ENCODE data around the gene ANKRD6. TPM values are rescaled to one million over a fixed set of nuclear protein-coding genes. Genes with fewer than 3 reads are reported as not detected.

Gene ANKRD6
- total RNA-seq, 1 experiment from 2014 or later: 7.1 TPM

DNA sequence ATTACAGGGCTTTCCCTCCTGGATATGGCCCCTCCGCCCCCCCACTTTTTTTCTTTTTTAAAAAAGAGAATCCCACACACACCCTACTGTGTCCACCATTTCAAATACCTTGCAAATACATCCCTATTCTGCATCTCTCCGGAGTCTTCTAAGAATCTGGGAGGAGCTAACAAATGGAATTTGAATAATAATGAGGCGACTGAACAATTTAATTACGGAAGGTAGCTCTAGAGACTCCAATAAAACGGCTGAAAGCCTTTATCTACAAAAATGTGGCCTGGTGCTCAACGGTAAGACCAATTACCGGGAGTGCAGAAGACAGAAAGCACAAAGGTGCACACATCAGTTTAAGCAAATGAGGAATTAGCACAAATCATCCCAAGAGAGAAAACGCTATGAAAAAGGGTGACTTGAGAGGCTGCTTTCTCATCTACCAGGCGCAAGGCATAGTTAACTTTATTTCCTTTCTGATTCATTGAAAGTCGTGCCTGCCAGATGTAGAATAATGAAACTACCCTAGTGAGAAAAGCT is 22.7 kb upstream of the ANKRD6 start:
- no peak for DNase-seq
- Histone ChIP-seq H3K9me3 (no peaks in the 10 kb centered on the region), H3K27me3 (peaks cover 7% of the 10 kb centered on the region; the same call in 1 of the 2 replicates)

DNA sequence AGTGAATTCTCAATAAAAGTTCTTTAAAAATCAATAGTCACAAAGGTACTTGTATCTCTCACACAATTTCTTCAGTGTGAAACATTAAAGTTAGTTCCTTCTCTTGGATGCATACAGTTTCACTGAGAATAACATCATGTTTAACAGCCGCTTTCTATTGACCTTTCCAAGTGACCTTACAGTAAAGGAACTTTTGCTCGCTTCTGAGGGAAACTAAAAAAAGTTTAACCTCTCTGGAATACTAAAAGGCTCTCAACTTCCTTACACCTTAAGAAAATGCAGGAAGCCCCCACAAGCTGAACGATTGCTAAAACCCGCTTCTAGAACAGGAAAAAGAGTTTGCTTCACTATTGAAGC is 22.2 kb upstream of the ANKRD6 start:
- peaks cover 7% of the 10 kb centered on the region; the same call in 1 of the 2 replicates for H3K27me3 ChIP-seq
- no peaks in the 10 kb centered on the region for H3K36me3 ChIP-seq
- no peaks in the 10 kb centered on the region for H3K9me3 ChIP-seq
- H3K4me3 ChIP-seq: peak overlapping the region; percentile 52
- no peak for DNase-seq

More for the DNA sequence above, 22.7 kb upstream of the ANKRD6 start:
- H3K4me3 ChIP-seq: no peak overlapping the region
- H3K36me3 ChIP-seq: no peaks in the 10 kb centered on the region

DNA sequence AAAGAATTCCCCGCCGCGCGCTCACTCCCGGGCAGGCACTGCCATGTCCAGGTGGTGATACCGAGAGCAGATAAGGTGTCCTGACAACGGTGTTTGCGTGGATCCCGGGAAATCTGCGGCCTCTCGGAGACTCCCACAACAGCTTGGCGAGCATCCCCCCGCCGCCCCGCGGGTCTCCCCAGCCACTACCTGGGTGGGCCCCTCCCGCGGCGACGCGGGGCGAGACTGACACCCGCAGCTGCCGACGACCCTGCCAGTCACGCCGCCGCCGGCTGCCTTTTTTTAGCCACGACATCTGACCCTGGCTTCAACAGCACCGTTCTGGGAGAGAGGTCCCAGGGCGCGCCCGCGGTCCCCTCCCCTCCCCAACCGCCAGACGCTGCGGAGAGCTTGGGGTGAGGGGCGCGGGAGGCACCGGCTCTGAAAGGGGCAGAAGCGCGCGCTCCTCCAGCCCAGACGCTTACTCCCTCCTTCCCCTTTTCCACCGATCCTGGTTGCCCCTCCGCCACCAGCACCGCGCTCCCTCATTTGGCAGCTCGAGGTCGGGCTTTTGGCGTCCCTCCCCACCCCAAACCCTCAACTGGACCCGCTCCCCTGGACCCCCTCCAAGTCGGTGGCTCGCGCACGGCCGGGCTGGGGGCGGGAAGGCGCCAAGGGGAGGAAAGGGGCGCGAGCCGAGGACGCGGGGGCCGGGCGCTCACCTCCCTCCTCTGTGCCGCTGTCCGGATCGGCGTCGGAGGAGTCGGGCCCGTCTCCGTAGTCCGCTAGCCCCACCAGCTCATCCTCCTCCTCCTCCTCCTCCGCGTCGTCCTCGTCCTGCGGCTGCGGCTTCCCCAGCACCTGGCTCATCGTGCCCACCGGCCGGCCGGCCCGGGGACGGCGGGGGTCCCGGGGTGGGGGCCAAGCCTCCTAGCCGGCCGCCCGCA is 21.5 kb upstream of the ANKRD6 start:
- Histone ChIP-seq H3K9me3 (no peaks in the 10 kb centered on the region), H3K27me3 (peaks cover 7% of the 10 kb centered on the region; the same call in 1 of the 2 replicates), H3K4me3 (peak overlapping the region; percentile 52), H3K36me3 (no peaks in the 10 kb centered on the region)
- DNase-seq: peak; percentile 31

DNA sequence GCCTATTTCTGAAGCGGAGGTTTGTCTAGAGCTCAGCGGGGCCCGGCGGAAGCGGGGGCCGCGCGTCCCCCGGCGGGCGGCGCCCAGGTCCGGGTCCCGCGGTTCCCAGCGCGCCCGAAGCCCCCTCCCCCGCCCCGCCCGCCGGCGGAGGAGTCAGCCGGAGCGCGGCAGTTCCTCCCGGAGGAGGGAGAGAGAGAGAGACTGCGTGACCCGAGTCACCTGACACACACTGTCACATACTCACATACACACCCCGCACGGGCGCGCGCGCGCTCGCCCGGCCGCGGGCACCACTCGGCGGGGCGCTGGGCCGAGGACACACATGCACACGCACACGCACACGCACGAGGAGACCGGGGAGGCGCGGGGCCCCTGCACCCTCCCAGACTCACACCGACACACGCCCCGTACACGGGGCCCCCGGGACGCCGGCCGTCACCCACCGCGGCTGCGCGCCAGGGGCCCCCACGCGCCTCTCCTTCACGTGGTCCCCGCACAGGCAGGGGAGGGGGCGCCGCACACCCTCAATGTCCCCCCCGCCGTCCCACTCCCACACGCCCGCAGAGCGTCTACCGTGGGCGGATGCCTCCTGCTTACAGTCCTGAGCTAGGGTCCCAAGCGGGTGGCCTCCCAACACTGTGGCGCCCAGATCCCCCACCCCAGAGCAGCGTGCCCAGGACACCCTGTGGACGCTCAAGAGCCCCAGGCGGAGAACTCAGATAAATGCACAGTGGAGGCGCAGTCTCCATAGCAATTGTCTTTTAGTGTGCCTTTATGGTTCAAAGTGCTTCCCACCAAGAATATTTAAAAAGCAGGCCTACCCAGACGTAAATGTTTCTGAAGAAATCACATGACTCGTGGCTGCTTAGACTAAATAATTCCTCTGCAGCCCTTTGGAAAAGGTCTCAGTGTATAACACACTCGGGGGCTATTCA is 20.6 kb upstream of the ANKRD6 start, which contains the start of gene RRAGD:
Gene RRAGD (minus strand): TSS at position 203 of the 935 bp plus-strand sequence. CDS start 280 bp downstream, outside the sequence.
- Histone ChIP-seq H3K4me3 (peak within 1 kb of the TSS; percentile 52), H3K36me3 (no peaks in the 10 kb centered on the region), H3K27me3 (peaks cover 7% of the 10 kb centered on the region; the same call in 1 of the 2 replicates), H3K9me3 (no peaks in the 10 kb centered on the region)
- peak; percentile 42 for DNase-seq

DNA sequence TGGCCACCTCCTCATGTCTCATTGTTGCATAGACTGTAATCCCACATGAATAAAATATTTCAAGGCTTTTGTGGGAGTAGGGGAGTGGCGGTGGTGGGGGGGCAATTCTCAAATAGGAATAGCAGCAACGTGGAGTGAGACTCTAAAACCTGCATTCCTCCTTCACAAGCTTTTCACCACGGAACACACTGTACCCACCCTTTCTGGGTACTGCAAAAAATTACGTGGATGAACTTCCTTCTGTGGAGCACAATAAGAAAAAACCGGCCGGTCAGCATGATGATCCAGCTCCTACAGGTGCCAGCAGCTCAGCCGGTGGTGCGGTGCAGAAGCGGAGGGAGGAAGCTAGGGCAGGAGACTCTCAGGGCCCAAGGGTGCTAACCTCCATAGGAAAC is 19.9 kb upstream of the ANKRD6 start:
- no peak for DNase-seq
- Histone ChIP-seq H3K27me3 (peaks cover 7% of the 10 kb centered on the region; the same call in 1 of the 2 replicates), H3K9me3 (no peaks in the 10 kb centered on the region), H3K36me3 (no peaks in the 10 kb centered on the region), H3K4me3 (no peak overlapping the region)

DNA sequence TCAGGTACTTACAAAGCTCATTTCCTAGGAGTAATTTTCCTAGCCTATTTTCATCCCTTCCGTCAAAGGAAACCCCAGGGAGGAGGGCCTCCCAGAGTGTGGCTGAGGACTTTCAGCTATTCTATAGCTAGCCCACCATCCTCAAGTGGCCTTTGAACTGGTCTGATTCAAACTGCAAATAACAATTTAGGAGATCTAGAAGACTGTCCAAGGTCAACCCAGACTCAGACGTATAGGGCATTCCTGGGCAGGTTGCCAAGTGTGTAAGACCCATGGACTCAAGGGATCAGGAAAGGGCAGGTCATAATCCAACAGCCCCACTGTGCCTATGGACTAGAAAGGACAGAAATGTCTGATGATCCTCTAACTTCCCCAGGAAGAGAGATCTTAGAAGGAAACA is 18.7 kb upstream of the ANKRD6 start:
- Histone ChIP-seq H3K36me3 (no peaks in the 10 kb centered on the region), H3K9me3 (no peaks in the 10 kb centered on the region), H3K27me3 (peaks cover 7% of the 10 kb centered on the region; the same call in 1 of the 2 replicates), H3K4me3 (no peak overlapping the region)
- DNase-seq: no peak

DNA sequence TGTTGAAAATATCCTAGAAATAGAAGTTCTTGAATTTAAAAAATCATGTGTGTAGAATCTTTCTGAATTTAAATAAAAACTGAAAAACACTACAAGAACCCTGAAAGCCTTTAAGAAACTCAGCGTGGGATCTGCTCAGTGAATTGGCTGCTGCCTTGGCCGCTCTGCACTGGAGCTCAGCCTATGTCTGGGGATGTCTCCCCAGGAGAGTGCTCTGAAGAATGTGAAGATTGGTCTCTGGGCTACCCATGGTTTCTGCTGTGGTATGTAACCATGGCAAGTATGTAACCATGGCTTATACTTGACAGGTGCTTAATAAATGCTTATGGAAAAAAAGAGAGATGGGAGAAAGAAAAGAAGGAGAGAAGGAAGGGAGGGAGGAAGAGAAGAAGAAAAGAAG is 17.8 kb upstream of the ANKRD6 start:
- no peak for DNase-seq
- H3K27me3 ChIP-seq: peaks cover 7% of the 10 kb centered on the region; the same call in 1 of the 2 replicates
- H3K36me3 ChIP-seq: no peaks in the 10 kb centered on the region
- H3K4me3 ChIP-seq: no peak overlapping the region
- H3K9me3 ChIP-seq: no peaks in the 10 kb centered on the region

DNA sequence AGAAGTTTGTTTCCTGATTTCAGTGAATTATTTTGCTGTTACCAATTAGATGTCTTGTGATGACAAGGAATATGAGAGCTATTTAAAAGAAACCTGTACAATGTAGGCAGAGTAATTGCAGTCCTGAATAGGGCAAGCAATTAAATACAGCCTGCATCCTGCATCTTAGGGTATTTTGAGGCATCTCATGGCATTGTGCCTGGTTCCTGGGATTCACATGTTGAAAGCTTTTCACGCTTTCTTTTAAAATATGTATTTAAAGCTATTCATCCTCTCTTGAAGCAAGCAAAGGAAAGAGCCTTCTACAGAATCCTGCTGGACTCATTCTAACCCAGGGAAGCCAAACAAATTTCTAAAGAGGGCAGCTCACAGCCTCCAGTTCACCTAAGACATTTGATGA is 16.2 kb upstream of the ANKRD6 start:
- DNase-seq: no peak

DNA sequence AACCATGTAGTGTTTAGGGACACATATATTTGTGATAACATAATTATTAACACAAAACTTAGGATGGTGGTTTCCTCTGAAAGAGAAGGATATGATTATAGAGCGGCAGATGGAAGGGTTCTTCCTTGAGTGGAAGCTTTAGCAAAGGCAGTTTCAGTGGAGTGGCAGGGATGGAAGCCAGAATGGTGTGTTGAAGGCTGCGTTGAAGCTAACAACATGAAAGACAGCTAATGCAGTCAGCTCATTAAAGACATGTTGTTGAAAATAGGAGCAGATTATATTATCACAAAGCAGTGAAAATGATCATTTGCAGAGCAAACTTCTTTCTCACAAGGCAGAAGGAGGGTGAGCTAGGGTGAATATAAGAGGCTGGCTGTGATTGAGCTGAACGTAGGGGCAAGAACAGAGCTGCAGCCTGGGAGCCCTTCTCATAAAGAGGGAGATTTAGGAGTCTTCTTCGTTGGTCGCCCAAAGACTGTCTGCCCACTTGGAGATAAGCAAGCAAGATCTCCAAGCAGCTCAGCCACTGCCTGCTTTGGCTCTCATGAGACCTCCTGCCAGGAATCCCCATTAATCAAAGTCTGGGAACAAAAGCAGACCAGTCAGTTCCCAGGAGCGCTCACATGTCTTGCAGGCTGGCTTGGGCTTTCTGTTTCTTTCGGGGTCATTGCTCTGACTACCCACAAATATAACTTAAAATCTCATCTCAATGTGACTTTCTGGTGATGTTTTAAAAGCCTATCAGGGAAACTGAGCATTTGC is 2.6 kb upstream of the ANKRD6 start:
- Histone ChIP-seq H3K27me3 (peaks cover 6% of the 10 kb centered on the region), H3K4me3 (no peak overlapping the region), H3K36me3 (no peaks in the 10 kb centered on the region), H3K9me3 (no peaks in the 10 kb centered on the region)
- no peak for DNase-seq

More for the DNA sequence above, 16.2 kb upstream of the ANKRD6 start:
- H3K9me3 ChIP-seq: no peaks in the 10 kb centered on the region
- no peak overlapping the region for H3K4me3 ChIP-seq
- no peaks in the 10 kb centered on the region for H3K36me3 ChIP-seq
- H3K27me3 ChIP-seq: no peaks in the 10 kb centered on the region; the same call in 1 of the 2 replicates

DNA sequence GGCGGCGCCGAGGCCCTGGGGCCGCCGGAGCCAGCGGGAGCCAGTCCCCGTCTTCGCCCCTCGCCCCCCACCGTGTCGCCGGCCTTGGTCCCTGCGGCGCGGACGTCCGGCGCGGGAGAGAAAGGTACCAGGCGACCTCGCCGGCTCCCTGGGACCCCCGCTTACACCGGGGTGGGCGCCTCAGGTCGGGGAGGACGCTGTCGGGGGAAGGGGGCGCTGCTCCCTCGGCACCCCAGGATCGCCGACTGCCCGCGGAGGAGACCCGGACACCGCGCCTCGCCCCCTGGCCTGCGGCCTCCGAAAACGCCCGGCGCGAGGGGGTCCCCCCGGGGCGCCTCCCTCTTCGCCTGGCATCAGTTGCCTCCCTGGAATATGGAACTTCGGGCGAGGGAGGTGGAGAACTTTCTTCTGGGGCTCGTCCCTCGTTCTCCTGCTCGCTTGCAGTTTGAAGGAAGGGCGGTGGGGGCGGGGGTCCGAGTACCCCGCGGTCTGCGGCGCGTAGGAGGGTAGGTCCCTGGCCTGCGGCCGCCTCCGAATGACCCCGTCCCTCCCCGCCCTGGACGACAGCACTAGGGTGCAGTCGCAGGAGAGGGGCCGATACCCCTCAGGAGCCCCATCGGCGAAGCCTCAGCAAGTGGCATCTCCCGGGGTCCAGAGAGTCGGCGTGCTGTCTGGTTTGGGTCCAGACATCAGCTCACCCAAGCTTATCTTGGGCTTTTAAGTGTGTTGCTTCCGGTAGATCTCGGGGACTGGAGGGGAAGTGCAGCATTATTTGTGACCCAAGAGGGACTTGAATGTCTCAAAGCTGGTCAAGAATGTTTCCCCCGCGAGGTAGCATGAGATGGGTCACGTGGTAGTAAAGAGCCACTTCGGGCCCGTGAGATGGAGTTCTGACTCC is 549 bp downstream of the ANKRD6 start:
- peaks cover 6% of the 10 kb centered on the region for H3K27me3 ChIP-seq
- no peaks in the 10 kb centered on the region for H3K36me3 ChIP-seq
- H3K9me3 ChIP-seq: no peaks in the 10 kb centered on the region
- peak overlapping the region; percentile 39 for H3K4me3 ChIP-seq
- DNase-seq: no peak

DNA sequence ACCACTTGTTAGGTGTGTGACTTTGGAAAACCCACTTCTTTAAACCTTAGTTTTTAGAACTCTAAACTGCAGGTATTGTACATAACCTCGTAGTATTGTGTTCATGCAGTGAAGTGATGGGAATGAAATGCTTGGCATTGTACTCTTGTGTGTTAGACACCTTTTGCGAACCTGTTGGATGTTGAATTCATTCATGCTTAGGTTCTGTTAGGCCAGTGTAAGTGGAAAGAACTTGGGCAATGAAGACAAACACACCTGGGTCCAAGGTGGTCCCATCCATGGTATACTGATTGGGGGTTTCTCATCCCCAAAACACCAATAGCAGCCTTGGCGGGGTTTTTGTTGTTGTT is 1.2 kb downstream of the ANKRD6 start:
- Histone ChIP-seq H3K9me3 (no peaks in the 10 kb centered on the region), H3K4me3 (no peak overlapping the region), H3K27me3 (peaks cover 6% of the 10 kb centered on the region), H3K36me3 (no peaks in the 10 kb centered on the region)
- no peak for DNase-seq

DNA sequence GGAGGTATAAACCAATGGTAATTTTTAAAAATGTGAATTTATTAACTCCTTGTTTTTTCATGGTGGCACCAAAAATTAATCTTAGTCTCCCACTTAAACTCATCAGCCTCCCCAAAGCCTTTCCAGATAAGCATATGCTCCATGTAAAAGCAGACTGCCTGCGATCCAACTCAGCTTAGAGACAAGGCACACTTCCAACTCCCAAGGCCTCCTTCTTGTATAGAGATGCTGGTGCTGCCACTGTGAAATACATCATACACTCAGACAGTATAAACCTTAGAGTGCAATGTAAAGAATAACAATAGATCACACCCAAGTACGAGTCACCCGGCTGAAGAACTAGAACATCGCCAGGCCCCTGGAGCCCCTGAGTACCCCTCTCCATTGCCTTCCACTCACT is 2.0 kb downstream of the ANKRD6 start:
- Histone ChIP-seq H3K36me3 (no peaks in the 10 kb centered on the region), H3K9me3 (no peaks in the 10 kb centered on the region), H3K4me3 (no peak overlapping the region), H3K27me3 (peaks cover 6% of the 10 kb centered on the region)
- no peak for DNase-seq

DNA sequence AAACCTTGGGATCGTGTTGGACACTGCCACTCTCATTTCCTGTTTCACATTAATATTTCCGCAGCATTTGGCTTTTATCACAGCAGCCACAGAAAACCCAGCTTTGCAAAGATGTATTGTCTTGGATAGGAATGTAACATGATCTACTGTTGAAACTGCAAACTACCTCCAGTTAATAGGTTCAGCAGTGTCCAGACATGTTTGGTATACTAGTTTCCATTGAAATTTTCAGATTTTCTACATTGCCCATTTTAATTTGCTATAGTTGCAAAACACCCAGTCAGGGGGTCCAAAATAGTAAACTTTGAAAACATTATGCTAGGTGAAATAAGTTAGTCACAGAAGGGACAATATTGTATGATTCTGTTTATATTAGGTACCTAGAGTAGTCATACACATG is 3.3 kb downstream of the ANKRD6 start:
- Histone ChIP-seq H3K4me3 (no peak overlapping the region), H3K36me3 (no peaks in the 10 kb centered on the region), H3K9me3 (no peaks in the 10 kb centered on the region), H3K27me3 (peaks cover 6% of the 10 kb centered on the region)
- no peak for DNase-seq

DNA sequence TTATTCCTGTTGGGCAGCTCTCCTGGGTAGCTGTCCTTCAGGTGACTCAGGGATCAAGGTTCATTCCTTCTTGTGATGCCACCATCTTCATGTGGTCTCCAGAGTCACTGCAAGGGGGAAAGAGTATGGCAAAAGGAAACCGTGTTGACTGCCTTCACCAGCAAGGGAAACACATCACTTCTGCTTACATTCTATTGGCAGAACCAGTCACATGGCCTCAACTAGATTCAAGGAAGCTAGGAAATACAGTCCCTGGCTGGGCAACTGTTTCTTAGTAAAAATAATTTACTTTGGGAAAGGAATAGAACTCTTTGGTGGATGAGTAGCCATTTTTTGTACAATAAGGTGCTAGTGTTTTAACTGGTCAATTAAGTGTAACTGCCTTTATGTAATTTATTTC is 5.3 kb downstream of the ANKRD6 start:
- Histone ChIP-seq H3K4me3 (no peak overlapping the region), H3K36me3 (no peaks in the 10 kb centered on the region), H3K27me3 (peaks cover 5% of the 10 kb centered on the region), H3K9me3 (no peaks in the 10 kb centered on the region)
- no peak for DNase-seq

DNA sequence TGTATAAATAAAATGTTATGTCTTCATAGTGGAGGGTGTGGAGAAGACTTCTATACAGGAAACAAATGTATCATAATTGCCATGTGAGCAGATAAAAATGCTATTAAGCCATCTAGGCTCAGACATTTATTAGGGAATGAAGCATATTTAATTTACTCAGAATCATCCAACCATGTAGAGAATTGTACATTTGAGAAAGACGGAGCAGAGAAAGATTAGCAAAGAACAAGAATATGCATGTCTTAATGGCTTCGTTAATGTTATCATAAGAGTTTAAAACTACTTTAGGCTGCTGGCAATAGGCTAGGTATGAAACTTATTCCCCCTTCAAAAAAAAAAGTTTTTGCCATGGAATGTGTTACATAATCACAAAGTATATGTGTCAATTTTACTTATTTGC is 6.1 kb downstream of the ANKRD6 start:
- Histone ChIP-seq H3K4me3 (no peak overlapping the region), H3K36me3 (no peaks in the 10 kb centered on the region), H3K9me3 (no peaks in the 10 kb centered on the region), H3K27me3 (no peaks in the 10 kb centered on the region)
- DNase-seq: no peak
